OCI-LY7 (cell line): ENCODE results near the gene KL. TPM values are rescaled to one million over a fixed set of nuclear protein-coding genes. Genes with fewer than 3 reads are reported as not detected.

Experiments
- Bru-seq: library from RNA; stranded (reverse); fragments of 400-500 nt; gene quantifications from one replicate; lab custom pipeline; 2021; lab: Mats Ljungman, UMichigan
- BruChase-seq, 2 experiments: library from RNA; stranded (reverse); fragments of 400-500 nt; gene quantifications; one replicate each; lab custom pipeline; 2021; lab: Mats Ljungman, UMichigan
- BruUV-seq: library from RNA; stranded (reverse); fragments of 400-500 nt; replicated peaks from 2 replicates; lab custom pipeline; 2021; lab: Mats Ljungman, UMichigan
- CTCF ChIA-PET: fragments of 300-600 bp; sonication (Branson Sonifier 250); formaldehyde crosslinking; loops from one replicate; lab custom pipeline; 2022; ENCODE audit warnings: antibody characterized with exemption; ENCODE audit not compliant: unreplicated experiment; lab: Charles Lee
- POLR2A ChIA-PET: fragments of 300-600 bp; sonication (Branson Sonifier 250); formaldehyde crosslinking; loops from one replicate; lab custom pipeline; 2022; ENCODE audit warnings: antibody characterized with exemption; lab: Charles Lee
- DNase-seq: peaks from one replicate; pipeline ENCODE4 v3.0.0-alpha.2; 2015; ENCODE audit warnings: low spot score
- H2AFZ ChIP-seq: fragments of 200-600 bp; sonication (generic), shearing (Covaris generic); 2 replicates; pipeline ENCODE4 v1.6.1; 2014; ENCODE audit warnings: mild to moderate bottlenecking, antibody characterized with exemption, low read length, moderate library complexity
- H3K27ac ChIP-seq: fragments of 200-600 bp; sonication (generic); 2 replicates; pipeline ENCODE4 v1.5.1; 2014; ENCODE audit warnings: mixed run types, low read depth, mild to moderate bottlenecking, moderate library complexity, low read length, inconsistent platforms; ENCODE audit not compliant: poor library complexity, severe bottlenecking
- H3K36me3 ChIP-seq: fragments of 200-600 bp; sonication (generic); 2 replicates; pipeline ENCODE4 v1.6.1; 2014; ENCODE audit warnings: mild to moderate bottlenecking, antibody characterized with exemption, low read length, moderate library complexity, mixed read lengths; ENCODE audit not compliant: insufficient read depth
- H3K4me1 ChIP-seq: fragments of 200-600 bp; sonication (generic); 2 replicates; pipeline ENCODE4 v1.5.1; 2014; ENCODE audit warnings: mild to moderate bottlenecking, low read length; ENCODE audit not compliant: insufficient read depth, poor library complexity, severe bottlenecking
- H3K4me2 ChIP-seq: fragments of 200-600 bp; sonication (generic); 2 replicates; pipeline ENCODE4 v1.6.1; 2014; ENCODE audit warnings: mild to moderate bottlenecking, low read length
- H3K4me3 ChIP-seq: fragments of 200-600 bp; sonication (generic); 2 replicates; pipeline ENCODE4 v1.5.1; 2014; ENCODE audit warnings: mild to moderate bottlenecking, low read depth, low read length; ENCODE audit not compliant: poor library complexity, severe bottlenecking
- H3K79me2 ChIP-seq: fragments of 200-600 bp; sonication (generic); 2 replicates; pipeline ENCODE4 v1.6.1; 2016; ENCODE audit warnings: low read depth, mild to moderate bottlenecking, low read length, moderate library complexity, mixed read lengths; ENCODE audit not compliant: insufficient read depth
- H3K9me2 ChIP-seq: fragments of 200-600 bp; sonication (generic); 2 replicates; pipeline ENCODE4 v1.6.1; 2016; ENCODE audit warnings: mild to moderate bottlenecking, low read length, mixed read lengths; ENCODE audit not compliant: insufficient read depth
- H3K9me3 ChIP-seq: fragments of 200-600 bp; sonication (generic); 2 replicates; pipeline ENCODE4 v1.6.1; 2014; ENCODE audit warnings: mild to moderate bottlenecking, mixed run types, low read length, mixed read lengths
- H4K20me1 ChIP-seq: fragments of 200-600 bp; sonication (generic); 2 replicates; pipeline ENCODE4 v1.6.1; 2014; ENCODE audit warnings: mild to moderate bottlenecking, antibody characterized with exemption, low read length, moderate library complexity, mixed read lengths; ENCODE audit not compliant: insufficient read depth
- CTCF ChIP-seq: fragments of 200-600 bp; sonication (generic); conservative IDR thresholded peaks from 2 replicates; pipeline ENCODE4 v1.5.1; 2014; ENCODE audit warnings: mild to moderate bottlenecking, antibody characterized with exemption, low read length, moderate library complexity, mixed read lengths
- EZH2phosphoT487 ChIP-seq: fragments of 200-600 bp; sonication (generic); IDR thresholded peaks from 2 replicates; pipeline ENCODE4 v1.6.1; 2018; ENCODE audit warnings: low read depth, borderline replicate concordance, mild to moderate bottlenecking, mixed run types, antibody characterized with exemption, low read length, moderate library complexity, mixed read lengths
- intact Hi-C: fragments of 100-400 bp; cut with micrococcal nuclease; formaldehyde crosslinking; loops from one replicate; pipeline ENCODE4 v1.10.0; 2022; ENCODE audit not compliant: unreplicated experiment
- long read RNA-seq: library from polyadenylated mRNA; stranded (forward); transcript quantifications from one replicate; pipeline ENCODE4 v2.0.0, GENCODE V29; 2022
- total RNA-seq, 2 experiments: library from RNA; depleted of rRNA in 1 of 2; stranded (reverse); fragments of >200 nt in 1 of 2; shearing (Covaris generic) in 1 of 2; gene quantifications; 2 replicates each; pipeline ENCODE4 v1.2.3, GENCODE V29; 2014 to 2022

The KL gene
- total RNA-seq (2014; rRNA removed; shearing (Covaris generic)) (not detected in 2 replicates), total RNA-seq (2022) (not detected in 2 replicates), Bru-seq, nascent RNA (not detected), BruChase-seq, experiment 1, labeled RNA remaining after a 6-hour chase (not detected), BruChase-seq, experiment 2, labeled RNA remaining after a 2-hour chase (not detected)
- long read RNA-seq = 0 reads

GRCh38 chr13:33016414-33017322 is at the start of gene KL:
Gene KL (plus strand): TSS chr13:33016423. CDS start chr13:33016441, 18 bp downstream.
- TF ChIP-seq CTCF (no peak), EZH2phosphoT487 (no peak)
- Histone ChIP-seq H3K4me2 (no peak within 1 kb of the TSS), H2AFZ (no peak within 1 kb of the TSS), H3K4me3 (no peak within 1 kb of the TSS), H3K9me2 (no peaks in the 10 kb centered on the region), H3K9me3 (no peaks in the 10 kb centered on the region), H3K36me3 (no peaks in the 10 kb centered on the region), H3K4me1 (no peaks in the 10 kb centered on the region), H4K20me1 (no peaks in the 10 kb centered on the region), H3K79me2 (no peaks in the 10 kb centered on the region), H3K27ac (no peak within 1 kb of the TSS)
- no peak for DNase-seq
- BruUV-seq = no TSS peak
- ChIA-PET CTCF (no interaction called here), POLR2A (no interaction called here)
- intact Hi-C loops = no loop called here

GRCh38 chr13:32967584-32968182 is 48.5 kb upstream of the KL start:
- Histone ChIP-seq H3K79me2 (no peaks in the 10 kb centered on the region), H4K20me1 (no peaks in the 10 kb centered on the region), H3K9me3 (no peaks in the 10 kb centered on the region), H3K27ac (no peak overlapping the region), H3K4me1 (no peaks in the 10 kb centered on the region), H3K4me3 (no peak overlapping the region), H3K9me2 (no peaks in the 10 kb centered on the region), H3K36me3 (no peaks in the 10 kb centered on the region), H3K4me2 (no peak overlapping the region), H2AFZ (no peak overlapping the region)
- no peak for DNase-seq
- CTCF ChIA-PET = no interaction called here
- POLR2A ChIA-PET = no interaction called here
- intact Hi-C loops = no loop called here
- TF ChIP-seq CTCF = no peak
- no peak for TF ChIP-seq EZH2phosphoT487
- no TSS peak for BruUV-seq
